OCI-LY7 (cell line): Measurements from ENCODE around the gene ZNF776. TPM values are rescaled to one million over a fixed set of nuclear protein-coding genes. Genes with fewer than 3 reads are reported as not detected.
"Not testable (repeated sequence)": the region's sequence is repeated elsewhere in the genome, so short reads cannot be mapped to it uniquely, and the experiment has no call there.

Experiments
- BruUV-seq: library from RNA; stranded (reverse); fragments of 400-500 nt; replicated peaks from 2 replicates; lab custom pipeline; 2021; lab: Mats Ljungman, UMichigan
- CTCF ChIA-PET: fragments of 300-600 bp; sonication (Branson Sonifier 250); formaldehyde crosslinking; loops from one replicate; lab custom pipeline; 2022; ENCODE audit warnings: antibody characterized with exemption; ENCODE audit not compliant: unreplicated experiment; lab: Charles Lee
- POLR2A ChIA-PET: fragments of 300-600 bp; sonication (Branson Sonifier 250); formaldehyde crosslinking; loops from one replicate; lab custom pipeline; 2022; ENCODE audit warnings: antibody characterized with exemption; lab: Charles Lee
- DNase-seq: peaks from one replicate; pipeline ENCODE4 v3.0.0-alpha.2; 2015; ENCODE audit warnings: low spot score
- H2AFZ ChIP-seq: fragments of 200-600 bp; sonication (generic), shearing (Covaris generic); 2 replicates; pipeline ENCODE4 v1.6.1; 2014; ENCODE audit warnings: mild to moderate bottlenecking, antibody characterized with exemption, low read length, moderate library complexity
- H3K27ac ChIP-seq: fragments of 200-600 bp; sonication (generic); 2 replicates; pipeline ENCODE4 v1.5.1; 2014; ENCODE audit warnings: mixed run types, low read depth, mild to moderate bottlenecking, moderate library complexity, low read length, inconsistent platforms; ENCODE audit not compliant: poor library complexity, severe bottlenecking
- H3K36me3 ChIP-seq: fragments of 200-600 bp; sonication (generic); 2 replicates; pipeline ENCODE4 v1.6.1; 2014; ENCODE audit warnings: mild to moderate bottlenecking, antibody characterized with exemption, low read length, moderate library complexity, mixed read lengths; ENCODE audit not compliant: insufficient read depth
- H3K4me1 ChIP-seq: fragments of 200-600 bp; sonication (generic); 2 replicates; pipeline ENCODE4 v1.5.1; 2014; ENCODE audit warnings: mild to moderate bottlenecking, low read length; ENCODE audit not compliant: insufficient read depth, poor library complexity, severe bottlenecking
- H3K4me2 ChIP-seq: fragments of 200-600 bp; sonication (generic); 2 replicates; pipeline ENCODE4 v1.6.1; 2014; ENCODE audit warnings: mild to moderate bottlenecking, low read length
- H3K4me3 ChIP-seq: fragments of 200-600 bp; sonication (generic); 2 replicates; pipeline ENCODE4 v1.5.1; 2014; ENCODE audit warnings: mild to moderate bottlenecking, low read depth, low read length; ENCODE audit not compliant: poor library complexity, severe bottlenecking
- H3K79me2 ChIP-seq: fragments of 200-600 bp; sonication (generic); 2 replicates; pipeline ENCODE4 v1.6.1; 2016; ENCODE audit warnings: low read depth, mild to moderate bottlenecking, low read length, moderate library complexity, mixed read lengths; ENCODE audit not compliant: insufficient read depth
- H3K9me2 ChIP-seq: fragments of 200-600 bp; sonication (generic); 2 replicates; pipeline ENCODE4 v1.6.1; 2016; ENCODE audit warnings: mild to moderate bottlenecking, low read length, mixed read lengths; ENCODE audit not compliant: insufficient read depth
- H3K9me3 ChIP-seq: fragments of 200-600 bp; sonication (generic); 2 replicates; pipeline ENCODE4 v1.6.1; 2014; ENCODE audit warnings: mild to moderate bottlenecking, mixed run types, low read length, mixed read lengths
- H4K20me1 ChIP-seq: fragments of 200-600 bp; sonication (generic); 2 replicates; pipeline ENCODE4 v1.6.1; 2014; ENCODE audit warnings: mild to moderate bottlenecking, antibody characterized with exemption, low read length, moderate library complexity, mixed read lengths; ENCODE audit not compliant: insufficient read depth
- CTCF ChIP-seq: fragments of 200-600 bp; sonication (generic); conservative IDR thresholded peaks from 2 replicates; pipeline ENCODE4 v1.5.1; 2014; ENCODE audit warnings: mild to moderate bottlenecking, antibody characterized with exemption, low read length, moderate library complexity, mixed read lengths
- EZH2phosphoT487 ChIP-seq: fragments of 200-600 bp; sonication (generic); IDR thresholded peaks from 2 replicates; pipeline ENCODE4 v1.6.1; 2018; ENCODE audit warnings: low read depth, borderline replicate concordance, mild to moderate bottlenecking, mixed run types, antibody characterized with exemption, low read length, moderate library complexity, mixed read lengths
- intact Hi-C: fragments of 100-400 bp; cut with micrococcal nuclease; formaldehyde crosslinking; loops from one replicate; pipeline ENCODE4 v1.10.0; 2022; ENCODE audit not compliant: unreplicated experiment
- total RNA-seq, 2 experiments: library from RNA; depleted of rRNA in 1 of 2; stranded (reverse); fragments of >200 nt in 1 of 2; shearing (Covaris generic) in 1 of 2; gene quantifications; 2 replicates each; pipeline ENCODE4 v1.2.3, GENCODE V29; 2014 to 2022

Gene ZNF776
- total RNA-seq, 2 experiments from 2014 or later = 19.6 to 36.0 TPM

- Histone ChIP-seq H2AFZ (no peak overlapping the region), H4K20me1 (no peaks in the 10 kb centered on the region), H3K36me3 (peaks cover 61% of the 10 kb centered on the region), H3K4me3 (no peak overlapping the region), H3K9me2 (no peaks in the 10 kb centered on the region), H3K79me2 (no peaks in the 10 kb centered on the region), H3K4me1 (no peaks in the 10 kb centered on the region), H3K27ac (no peak overlapping the region), H3K9me3 (no peaks in the 10 kb centered on the region), H3K4me2 (no peak overlapping the region)
- intact Hi-C loops = no loop called here
- TF ChIP-seq EZH2phosphoT487 = no peak
- TF ChIP-seq CTCF = no peak
- no TSS peak for BruUV-seq
- DNase-seq = no peak
- POLR2A ChIA-PET = no interaction called here
- CTCF ChIA-PET = no interaction called here
These were observed 26.6 kb upstream of the ZNF776 start for GRCh38 chr19:57719901-57720519.

DNA sequence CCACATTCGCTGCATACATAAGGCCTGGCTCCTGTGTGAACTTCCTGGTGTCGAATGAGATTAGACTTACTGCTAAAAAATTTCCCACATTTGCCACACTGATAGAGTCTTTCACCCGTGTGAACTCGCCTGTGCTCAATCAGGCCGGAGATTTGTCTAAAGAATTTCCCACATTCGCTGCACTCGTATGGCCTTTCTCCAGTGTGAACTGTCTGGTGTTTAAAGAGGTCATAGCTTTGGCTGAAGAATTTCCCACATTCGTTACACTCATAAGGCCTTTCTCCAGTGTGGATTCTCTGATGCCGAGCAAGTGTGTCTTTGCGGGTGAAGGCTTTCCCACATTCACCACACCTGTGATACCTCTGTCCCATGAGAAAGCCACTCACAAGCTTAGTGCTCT, 25.7 kb upstream of the ZNF776 start:
- no peak overlapping the region for H3K27ac ChIP-seq
- ChIA-PET CTCF (no interaction called here), POLR2A (no interaction called here)
- H2AFZ ChIP-seq = no peak overlapping the region
- TF ChIP-seq EZH2phosphoT487 (no peak), CTCF (no peak)
- peaks cover 61% of the 10 kb centered on the region for H3K36me3 ChIP-seq
- no peak overlapping the region for H3K4me3 ChIP-seq
- no peaks in the 10 kb centered on the region for H3K9me3 ChIP-seq
- intact Hi-C loops = no loop called here
- no peaks in the 10 kb centered on the region for H3K4me1 ChIP-seq
- H3K79me2 ChIP-seq = no peaks in the 10 kb centered on the region
- no TSS peak for BruUV-seq
- H4K20me1 ChIP-seq = no peaks in the 10 kb centered on the region
- no peak for DNase-seq
- H3K4me2 ChIP-seq = no peak overlapping the region
- no peaks in the 10 kb centered on the region for H3K9me2 ChIP-seq

DNA sequence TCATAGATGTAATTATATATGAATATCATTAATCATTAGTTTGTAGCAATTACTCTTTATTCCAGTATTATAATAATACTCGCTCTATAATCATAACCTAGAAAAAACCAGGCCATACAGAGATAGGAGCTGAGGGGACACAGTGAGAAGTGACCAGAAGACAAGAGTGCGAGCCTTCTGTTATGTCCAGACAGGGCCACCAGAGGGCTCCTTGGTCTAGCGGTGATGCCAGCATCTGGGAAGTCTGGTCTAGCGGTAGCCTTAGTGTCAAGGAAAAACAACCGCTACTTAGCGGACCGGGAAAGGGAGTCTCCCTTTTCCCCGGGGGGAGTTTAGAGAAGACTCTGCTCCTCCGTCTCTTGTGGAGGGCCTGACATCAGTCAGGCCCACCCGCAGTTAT, 8.3 kb upstream of the ZNF776 start:
- POLR2A ChIA-PET, CTCF ChIA-PET, H3K36me3 ChIP-seq, BruUV-seq, H3K4me3 ChIP-seq, H3K4me1 ChIP-seq, H2AFZ ChIP-seq, H3K27ac ChIP-seq, DNase-seq, H3K4me2 ChIP-seq, H3K9me3 ChIP-seq, intact Hi-C loops, H3K79me2 ChIP-seq, H4K20me1 ChIP-seq, H3K9me2 ChIP-seq: not testable (repeated sequence)
- TF ChIP-seq CTCF = peak; percentile 59

GRCh38 chr19:57738770-57739169, 7.8 kb upstream of the ZNF776 start:
- DNase-seq, BruUV-seq, H3K36me3 ChIP-seq, H3K79me2 ChIP-seq, H3K9me3 ChIP-seq, H3K27ac ChIP-seq, H3K4me2 ChIP-seq, H3K4me1 ChIP-seq, H4K20me1 ChIP-seq, POLR2A ChIA-PET, CTCF ChIA-PET, H2AFZ ChIP-seq, intact Hi-C loops, H3K9me2 ChIP-seq, H3K4me3 ChIP-seq: not testable (repeated sequence)
